Natural killer cell treated with Interleukin-12 subunit alpha and Interleukin-12 subunit beta and Interleukin-15 and Interleukin-18, amount 100 ng/mL, for 72 hours (primary cell): ENCODE results near the gene PAN2. TPM values are rescaled to one million over a fixed set of nuclear protein-coding genes. Genes with fewer than 3 reads are reported as not detected.
"Not testable (repeated sequence)": the region's sequence is repeated elsewhere in the genome, so short reads cannot be mapped to it uniquely, and the experiment has no call there.

Experiments
- ATAC-seq, 2 donors: fragments of 150-1000 bp; cut with Tn5 transposase in 1 of 2; sonication (Bioruptor Pico), chemical (Tn5 transposase) in 1 of 2; 2 replicates each; pipeline ENCODE4 v1.10.0; 2021
- DNase-seq: peaks from one replicate; pipeline ENCODE4 v3.0.0; 2022; ENCODE audit warnings: low spot score
- H3K27ac Mint-ChIP-seq, 2 donors: 1 replicate in 1 of 2; 2 replicates in 1 of 2; pipeline ENCODE4 v1.8.0; 2022; ENCODE audit warnings: mixed read lengths in 2 of 2, mild to moderate bottlenecking in 1 of 2, moderate library complexity in 1 of 2
- H3K27me3 Mint-ChIP-seq, 2 donors: 1 replicate in 1 of 2; 2 replicates in 1 of 2; pipeline ENCODE4 v1.8.0; 2022; ENCODE audit warnings: mixed read lengths in 2 of 2
- H3K36me3 Mint-ChIP-seq: one replicate; pipeline ENCODE4 v1.8.0; 2022; ENCODE audit warnings: mixed read lengths
- H3K4me1 Mint-ChIP-seq, 2 donors: 1 replicate in 1 of 2; 2 replicates in 1 of 2; pipeline ENCODE4 v1.8.0; 2022; ENCODE audit warnings: low read depth in 2 of 2, mixed read lengths in 2 of 2, mild to moderate bottlenecking in 1 of 2
- H3K4me3 Mint-ChIP-seq: one replicate; pipeline ENCODE4 v1.8.0; 2022; ENCODE audit warnings: mixed read lengths
- H3K9me3 Mint-ChIP-seq: 2 replicates; pipeline ENCODE4 v1.8.0; 2022; ENCODE audit warnings: mixed read lengths
- total RNA-seq, 2 donors: library from RNA; stranded (reverse); gene quantifications; one replicate each; pipeline ENCODE4 v1.2.3, GENCODE V29; 2022

Gene PAN2
- total RNA-seq, 2 donors from 2014 or later = 22.8 to 42.8 TPM

DNA sequence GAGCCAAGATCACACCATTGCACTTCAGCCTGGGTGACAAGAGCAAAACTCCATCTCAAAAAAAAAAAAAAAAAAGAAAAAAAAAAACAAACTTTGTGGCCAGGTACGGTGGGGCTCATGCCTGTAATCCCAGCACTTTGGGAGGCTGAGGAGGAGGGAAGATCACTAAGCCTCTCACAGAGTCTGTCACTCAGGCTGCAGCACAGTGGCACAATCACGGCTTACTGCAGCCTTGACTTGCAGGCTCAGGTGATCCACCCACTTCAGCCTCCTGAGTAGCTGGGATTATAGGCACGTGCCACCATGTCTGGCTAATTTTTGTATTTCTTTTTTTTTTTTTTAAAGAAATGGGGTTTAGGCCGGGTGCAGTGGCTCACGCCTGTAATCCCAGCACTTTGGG lies 49.5 kb downstream of the PAN2 start:
- DNase-seq, H3K4me3 Mint-ChIP-seq, ATAC-seq, H3K9me3 Mint-ChIP-seq, H3K27ac Mint-ChIP-seq, H3K4me1 Mint-ChIP-seq, H3K27me3 Mint-ChIP-seq: not testable (repeated sequence)
- H3K36me3 Mint-ChIP-seq = peaks cover 32% of the 10 kb centered on the region

DNA sequence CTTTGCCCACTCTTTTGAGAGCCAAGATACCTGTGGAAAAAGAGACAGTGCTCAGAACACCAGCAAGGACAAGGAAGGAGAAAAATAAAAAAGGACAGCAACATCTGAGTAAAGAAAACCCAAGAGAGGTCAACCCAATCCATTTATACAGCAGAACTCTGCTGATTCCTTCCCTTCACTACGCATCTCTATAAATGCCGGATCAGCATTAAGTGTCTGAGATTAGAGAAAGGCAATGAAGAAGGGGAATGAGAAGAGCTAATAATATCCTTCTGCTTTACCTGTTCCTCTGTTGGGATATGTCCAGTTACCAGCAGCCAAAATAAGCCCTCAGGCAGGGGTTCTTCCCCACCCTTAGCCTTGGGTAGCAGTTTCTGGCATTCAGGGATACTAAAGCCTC lies 51.2 kb downstream of the PAN2 start:
- ATAC-seq (no peak), DNase-seq (no peak)
- H3K9me3 Mint-ChIP-seq = no peaks in the 10 kb centered on the region
- H3K4me3 Mint-ChIP-seq = no peak overlapping the region
- H3K36me3 Mint-ChIP-seq = peaks cover 32% of the 10 kb centered on the region
- H3K4me1 Mint-ChIP-seq = peaks cover 6 to 7% of the 10 kb centered on the region in 2 donors
- no peak overlapping the region for H3K27ac Mint-ChIP-seq
- H3K27me3 Mint-ChIP-seq = no peaks in the 10 kb centered on the region

DNA sequence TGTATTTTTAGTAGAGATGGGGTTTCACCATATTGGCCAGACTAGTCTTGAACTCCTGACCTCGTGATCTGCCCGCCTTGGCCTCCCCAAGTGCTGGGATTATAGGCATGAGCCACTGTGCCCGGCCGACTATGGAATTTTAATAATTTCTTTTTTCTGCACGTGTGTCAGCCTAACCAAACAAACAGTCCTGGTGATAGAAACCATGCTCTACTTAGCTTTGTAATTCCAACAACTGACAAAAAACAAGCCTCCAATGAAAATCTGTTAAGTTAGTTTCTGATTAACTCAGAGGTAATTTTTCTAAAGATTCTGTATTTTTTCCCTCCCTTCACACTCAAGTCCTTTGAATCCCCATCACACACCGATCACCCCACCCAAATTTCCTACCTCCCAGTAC lies 51.8 kb downstream of the PAN2 start:
- Mint-ChIP-seq H3K4me1 (peaks cover 6 to 7% of the 10 kb centered on the region in 2 donors), H3K27me3 (no peaks in the 10 kb centered on the region), H3K4me3 (no peak overlapping the region), H3K9me3 (no peaks in the 10 kb centered on the region), H3K27ac (no peak overlapping the region), H3K36me3 (peaks cover 32% of the 10 kb centered on the region)
- DNase-seq = no peak
- no peak for ATAC-seq

GRCh38 chr12:56280849-56281248 lies 53.0 kb downstream of the PAN2 start:
- Mint-ChIP-seq H3K27me3 (no peaks in the 10 kb centered on the region), H3K36me3 (peaks cover 29% of the 10 kb centered on the region), H3K4me3 (no peak overlapping the region), H3K9me3 (no peaks in the 10 kb centered on the region), H3K27ac (peak overlapping the region in 1 of 2 donors; percentile 65), H3K4me1 (peaks cover 0 to 3% of the 10 kb centered on the region in 2 donors)
- DNase-seq (no peak), ATAC-seq (no peak)

DNA sequence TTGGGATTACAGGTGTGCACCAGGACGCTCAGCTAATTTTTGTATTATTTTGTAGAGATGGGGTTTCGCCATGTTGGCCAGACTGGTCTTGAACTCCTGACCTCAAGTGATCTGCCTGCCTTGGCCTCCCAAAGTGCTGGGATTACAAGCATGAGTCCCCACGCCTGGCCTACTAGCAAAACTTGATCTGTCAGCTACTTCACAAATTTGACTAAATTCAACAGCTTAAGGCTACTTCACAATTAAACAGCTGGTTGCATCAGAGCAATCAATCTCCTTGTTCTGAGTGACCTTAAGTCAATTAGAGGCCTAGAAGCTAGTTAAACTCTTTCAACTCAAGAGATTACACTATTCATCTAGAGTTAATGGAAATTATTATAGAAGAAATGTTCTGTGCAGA lies 54.9 kb downstream of the PAN2 start:
- Mint-ChIP-seq H3K27ac (no peak overlapping the region), H3K4me3 (no peak overlapping the region), H3K4me1 (no peaks in the 10 kb centered on the region), H3K36me3 (peaks cover 32% of the 10 kb centered on the region), H3K9me3 (no peaks in the 10 kb centered on the region), H3K27me3 (no peaks in the 10 kb centered on the region)
- ATAC-seq (no peak), DNase-seq (no peak)

DNA sequence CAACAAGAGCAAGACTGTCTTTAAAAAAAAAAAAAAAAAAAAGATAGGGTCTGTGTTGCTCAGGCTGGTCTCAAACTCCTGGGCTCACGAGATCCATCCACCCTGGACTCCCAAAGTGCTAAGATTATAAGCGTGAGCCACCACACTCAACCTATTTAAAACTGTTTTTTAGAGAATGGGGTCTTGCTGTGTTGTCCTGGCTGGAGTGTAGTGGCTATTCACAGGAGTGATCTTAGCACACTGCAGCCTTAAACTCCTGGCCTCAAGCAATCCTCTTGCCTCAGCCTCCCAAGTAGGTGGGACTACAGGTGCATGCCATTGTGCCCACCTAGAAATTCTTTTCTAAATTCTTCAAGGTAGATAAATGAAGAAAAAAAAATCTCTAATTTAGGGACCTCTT lies 59.5 kb downstream of the PAN2 start:
- Mint-ChIP-seq H3K4me1 (no peaks in the 10 kb centered on the region), H3K27me3 (no peaks in the 10 kb centered on the region), H3K9me3 (no peaks in the 10 kb centered on the region), H3K27ac (no peak overlapping the region), H3K36me3 (peaks cover 21% of the 10 kb centered on the region), H3K4me3 (no peak overlapping the region)
- no peak for DNase-seq
- ATAC-seq = no peak

DNA sequence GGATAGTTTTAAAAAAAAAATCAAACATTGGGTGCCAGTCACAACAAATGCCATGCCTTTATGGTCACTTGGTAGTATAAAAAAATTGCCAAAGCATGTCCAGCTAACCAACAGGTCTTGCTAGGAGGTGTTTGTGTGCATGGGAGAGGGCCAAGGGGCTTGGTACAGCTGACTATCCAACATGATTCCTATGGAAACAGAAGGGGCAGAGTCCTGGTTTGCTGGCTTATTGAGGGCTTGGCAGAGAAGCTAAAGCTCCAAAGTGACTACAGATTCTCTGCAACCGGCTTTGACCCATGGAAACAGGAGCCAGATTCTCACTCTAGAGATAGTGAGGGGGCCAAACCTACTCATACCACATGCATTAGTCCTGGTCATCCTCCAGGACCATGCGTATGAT lies 61.3 kb downstream of the PAN2 start:
- not testable (repeated sequence) for H3K4me3 Mint-ChIP-seq, H3K4me1 Mint-ChIP-seq, ATAC-seq, H3K27me3 Mint-ChIP-seq, DNase-seq, H3K27ac Mint-ChIP-seq, H3K9me3 Mint-ChIP-seq
- peaks cover 21% of the 10 kb centered on the region for H3K36me3 Mint-ChIP-seq

DNA sequence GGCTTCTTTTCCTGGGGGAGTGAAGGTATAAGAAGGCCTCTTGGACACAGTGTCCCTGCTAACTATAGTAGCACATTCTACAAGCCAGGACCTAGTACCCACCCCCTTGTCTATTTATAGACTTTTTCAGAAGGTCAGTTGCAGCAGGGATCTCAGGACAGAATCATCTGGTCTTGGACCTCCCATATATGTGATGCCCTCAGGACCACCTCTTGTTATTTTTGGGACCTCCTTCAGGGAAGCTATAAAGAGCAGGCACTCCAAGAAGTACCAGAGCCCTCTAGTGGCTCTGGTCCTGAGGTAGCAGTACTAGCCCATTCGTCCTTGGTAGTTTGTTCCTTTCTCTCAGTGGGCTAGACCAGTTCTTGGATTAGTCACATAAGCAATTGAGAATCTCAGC lies 62.8 kb downstream of the PAN2 start:
- H3K4me3 Mint-ChIP-seq = no peak overlapping the region
- DNase-seq (no peak), ATAC-seq (no peak)
- peaks cover 19% of the 10 kb centered on the region for H3K36me3 Mint-ChIP-seq
- H3K27ac Mint-ChIP-seq = no peak overlapping the region
- no peaks in the 10 kb centered on the region for H3K9me3 Mint-ChIP-seq
- peaks cover 18 to 19% of the 10 kb centered on the region in 2 donors for H3K4me1 Mint-ChIP-seq
- no peaks in the 10 kb centered on the region for H3K27me3 Mint-ChIP-seq

DNA sequence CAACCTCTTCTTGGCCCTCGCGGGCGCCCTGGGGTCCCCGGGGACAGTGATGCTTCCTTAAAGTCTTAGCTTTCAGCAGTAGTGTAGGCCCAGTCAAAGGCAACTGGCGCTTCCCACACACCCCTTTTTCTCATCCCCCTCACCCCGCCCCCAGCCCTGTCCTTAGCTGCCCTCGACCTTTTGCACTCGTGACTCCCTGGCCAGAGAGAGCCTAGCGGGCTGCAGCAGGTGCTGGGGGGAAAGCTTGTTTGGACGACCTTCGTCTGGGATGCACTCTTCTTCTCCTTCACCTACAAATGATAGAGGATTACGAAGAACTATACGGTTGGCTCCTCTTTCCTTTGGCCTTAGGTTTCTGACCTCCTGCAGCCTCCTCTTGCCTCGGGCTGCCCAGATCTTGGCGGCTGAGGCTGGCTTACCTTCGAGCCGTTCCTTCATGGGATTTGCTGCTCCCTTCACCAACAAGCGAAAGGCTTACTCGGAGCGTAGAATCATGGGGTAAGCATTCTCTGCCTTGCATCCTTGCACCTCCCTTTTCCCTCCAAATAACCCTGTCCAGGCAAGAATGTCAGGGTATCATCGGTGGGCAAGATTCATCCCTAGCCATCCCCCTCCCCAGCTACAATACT lies 66.2 kb downstream of the PAN2 start:
- H3K27ac Mint-ChIP-seq = peak overlapping the region; percentile 80 to 91
- ATAC-seq = no peak

GRCh38 chr12:56266693-56267442 lies 66.9 kb downstream of the PAN2 start, which contains the start of gene COQ10A:
COQ10A (plus strand) TSS chr12:56266942; CDS start chr12:56267119, 177 bp downstream.
- H3K27me3 Mint-ChIP-seq = no peaks in the 10 kb centered on the region
- H3K36me3 Mint-ChIP-seq = no peaks in the 10 kb centered on the region
- peak within 1 kb of the TSS; percentile 95 for H3K4me3 Mint-ChIP-seq
- DNase-seq (peak; percentile 91), ATAC-seq (peak; percentile 97 to 98)
- peaks cover 18 to 19% of the 10 kb centered on the region in 2 donors for H3K4me1 Mint-ChIP-seq
- H3K9me3 Mint-ChIP-seq = no peaks in the 10 kb centered on the region
- H3K27ac Mint-ChIP-seq = peak within 1 kb of the TSS; percentile 80 to 91

More for the DNA sequence above, 66.2 kb downstream of the PAN2 start:
- no peaks in the 10 kb centered on the region for H3K36me3 Mint-ChIP-seq
- H3K4me3 Mint-ChIP-seq = peak overlapping the region; percentile 95
- peaks cover 18 to 19% of the 10 kb centered on the region in 2 donors for H3K4me1 Mint-ChIP-seq
- no peaks in the 10 kb centered on the region for H3K9me3 Mint-ChIP-seq
- no peak for DNase-seq
- no peaks in the 10 kb centered on the region for H3K27me3 Mint-ChIP-seq

Other genes with a start within 250 kb of the PAN2 start
- 100 to 1,000 TPM; 233 to 318 TPM for gene PA2G4, start 229.4 kb downstream of the PAN2 start, total RNA-seq
- 1,000 to 10,000 TPM; 2,363 to 2,700 TPM for gene RPL41, start 217.4 kb downstream of the PAN2 start, total RNA-seq
- gene ZC3H10, start 215.7 kb downstream of the PAN2 start, total RNA-seq = 10 to 100 TPM; 11.4 to 14.9 TPM
- 100 to 1,000 TPM in 1 of 2 donors, 10 to 100 TPM in 1; 89.3 to 120 TPM for gene ESYT1, start 205.7 kb downstream of the PAN2 start, total RNA-seq
- 10 to 100 TPM; 32.0 to 65.5 TPM for gene MYL6B, start 181.4 kb downstream of the PAN2 start, total RNA-seq
- 1,000 to 10,000 TPM; 1,441 to 1,555 TPM for gene MYL6, start 175.6 kb downstream of the PAN2 start, total RNA-seq
- gene SMARCC2, start 144.5 kb downstream of the PAN2 start, total RNA-seq = 100 to 1,000 TPM; 102 to 166 TPM
- 10 to 100 TPM; 34.1 to 48.8 TPM for gene RNF41, start 112.1 kb downstream of the PAN2 start, total RNA-seq
- 10 to 100 TPM; 66.3 to 81.6 TPM for gene NABP2, start 109.7 kb downstream of the PAN2 start, total RNA-seq
- 1 to 10 TPM in 1 of 2 donors, under 1 TPM in 1; 0.50 to 1.4 TPM for gene SLC39A5, start 103.9 kb downstream of the PAN2 start, total RNA-seq
- gene ANKRD52, start 75.6 kb downstream of the PAN2 start, total RNA-seq = 10 to 100 TPM; 59.3 to 99.3 TPM
- gene COQ10A, start 67.1 kb downstream of the PAN2 start, total RNA-seq = 10 to 100 TPM; 15.4 to 26.1 TPM
- gene CS, start 33.7 kb downstream of the PAN2 start, total RNA-seq = 100 to 1,000 TPM; 206 to 278 TPM
- gene CNPY2, start 18.0 kb downstream of the PAN2 start, total RNA-seq = 100 to 1,000 TPM; 132 to 162 TPM
- gene IL23A, start 4.9 kb upstream of the PAN2 start, total RNA-seq = 1 to 10 TPM in 1 of 2 donors, under 1 TPM in 1; 0.84 to 1.3 TPM
- 100 to 1,000 TPM in 1 of 2 donors, 10 to 100 TPM in 1; 97.7 to 104 TPM for gene STAT2, start 26.1 kb upstream of the PAN2 start, total RNA-seq
- not detected for gene APOF, start 28.9 kb upstream of the PAN2 start, total RNA-seq
- gene TIMELESS, start 115.4 kb upstream of the PAN2 start, total RNA-seq = 10 to 100 TPM; 29.8 to 80.6 TPM
- gene MIP, start 120.7 kb upstream of the PAN2 start, total RNA-seq = under 1 TPM in 1 of 2 donors, not detected in 1; 0.75 TPM
- gene SPRYD4, start 134.6 kb upstream of the PAN2 start, total RNA-seq = 1 to 10 TPM; 2.8 to 6.9 TPM
- under 1 TPM in 1 of 2 donors, not detected in 1; 0.17 TPM for gene GLS2, start 154.2 kb upstream of the PAN2 start, total RNA-seq
- gene RBMS2, start 187.8 kb upstream of the PAN2 start, total RNA-seq = 1 to 10 TPM; 1.5 to 2.9 TPM